ENCODE data around the gene MUC3A. TPM values are rescaled to one million over a fixed set of nuclear protein-coding genes. Genes with fewer than 3 reads are reported as not detected.

MUC3A gene, protein sequence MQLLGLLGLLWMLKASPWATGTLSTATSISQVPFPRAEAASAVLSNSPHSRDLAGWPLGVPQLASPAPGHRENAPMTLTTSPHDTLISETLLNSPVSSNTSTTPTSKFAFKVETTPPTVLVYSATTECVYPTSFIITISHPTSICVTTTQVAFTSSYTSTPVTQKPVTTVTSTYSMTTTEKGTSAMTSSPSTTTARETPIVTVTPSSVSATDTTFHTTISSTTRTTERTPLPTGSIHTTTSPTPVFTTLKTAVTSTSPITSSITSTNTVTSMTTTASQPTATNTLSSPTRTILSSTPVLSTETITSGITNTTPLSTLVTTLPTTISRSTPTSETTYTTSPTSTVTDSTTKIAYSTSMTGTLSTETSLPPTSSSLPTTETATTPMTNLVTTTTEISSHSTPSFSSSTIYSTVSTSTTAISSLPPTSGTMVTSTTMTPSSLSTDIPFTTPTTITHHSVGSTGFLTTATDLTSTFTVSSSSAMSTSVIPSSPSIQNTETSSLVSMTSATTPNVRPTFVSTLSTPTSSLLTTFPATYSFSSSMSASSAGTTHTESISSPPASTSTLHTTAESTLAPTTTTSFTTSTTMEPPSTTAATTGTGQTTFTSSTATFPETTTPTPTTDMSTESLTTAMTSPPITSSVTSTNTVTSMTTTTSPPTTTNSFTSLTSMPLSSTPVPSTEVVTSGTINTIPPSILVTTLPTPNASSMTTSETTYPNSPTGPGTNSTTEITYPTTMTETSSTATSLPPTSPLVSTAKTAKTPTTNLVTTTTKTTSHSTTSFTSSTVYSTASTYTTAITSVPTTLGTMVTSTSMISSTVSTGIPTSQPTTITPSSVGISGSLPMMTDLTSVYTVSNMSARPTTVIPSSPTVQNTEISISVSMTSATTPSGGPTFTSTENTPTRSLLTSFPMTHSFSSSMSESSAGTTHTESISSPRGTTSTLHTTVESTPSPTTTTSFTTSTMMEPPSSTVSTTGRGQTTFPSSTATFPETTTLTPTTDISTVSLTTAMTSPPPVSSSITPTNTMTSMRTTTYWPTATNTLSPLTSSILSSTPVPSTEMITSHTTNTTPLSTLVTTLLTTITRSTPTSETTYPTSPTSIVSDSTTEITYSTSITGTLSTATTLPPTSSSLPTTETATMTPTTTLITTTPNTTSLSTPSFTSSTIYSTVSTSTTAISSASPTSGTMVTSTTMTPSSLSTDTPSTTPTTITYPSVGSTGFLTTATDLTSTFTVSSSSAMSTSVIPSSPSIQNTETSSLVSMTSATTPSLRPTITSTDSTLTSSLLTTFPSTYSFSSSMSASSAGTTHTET (N-terminal part only)
- not detected for total RNA-seq

DNA sequence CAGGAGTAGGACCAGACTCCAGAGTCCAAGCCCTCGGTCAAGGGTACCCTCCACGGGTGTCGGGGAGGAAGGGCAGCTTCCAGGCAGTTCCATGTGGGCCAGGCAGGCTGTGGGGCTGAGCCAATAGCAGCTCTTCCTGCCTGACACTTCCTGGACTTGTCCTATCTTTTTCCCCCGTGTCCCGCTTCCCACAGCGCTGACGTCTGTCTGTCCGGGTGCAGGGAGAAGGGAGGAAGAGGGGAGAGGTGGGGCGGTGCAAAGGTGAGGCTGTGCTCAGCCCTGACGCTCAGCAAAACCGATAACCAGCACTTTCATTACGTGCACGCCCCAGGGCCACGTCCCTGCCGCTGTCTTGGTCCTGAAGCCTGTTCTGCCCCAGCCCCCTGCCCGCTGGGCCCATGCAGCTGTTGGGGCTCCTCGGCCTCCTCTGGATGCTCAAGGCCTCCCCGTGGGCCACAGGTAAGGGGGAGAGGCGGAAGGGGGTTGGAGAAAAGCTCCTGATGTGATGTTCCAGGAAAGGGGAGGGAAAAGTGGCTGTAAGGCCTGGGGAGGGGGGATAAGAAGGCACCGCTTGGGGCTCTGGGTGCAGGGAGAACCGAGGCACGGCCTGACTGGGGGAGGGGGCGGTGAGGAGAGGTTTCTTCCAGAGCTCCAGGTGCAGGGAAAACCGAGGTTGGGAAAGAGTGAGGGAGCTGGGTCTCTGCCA, at the start of gene MUC3A:
Gene MUC3A, plus strand, starts transcription at position 308 of the 706 bp plus-strand sequence. Its CDS starts 91 bp downstream, at position 399.
- peaks cover 34% of the 10 kb centered on the region for H3K27me3 ChIP-seq
- H3K36me3 ChIP-seq = no peaks in the 10 kb centered on the region
- no peaks in the 10 kb centered on the region for H3K9me3 ChIP-seq
- WGBS = 30% methylated on average over 24 of the region's 24 CpGs
- TF ChIP-seq POLR2AphosphoS5 (IDR thresholded peaks at IDR 0.05) (no peak), EP300 (IDR thresholded peaks at IDR 0.05) (no peak), POLR2A (IDR thresholded peaks at IDR 0.05) (no peak)
- TF ChIP-seq, protein P1, sequence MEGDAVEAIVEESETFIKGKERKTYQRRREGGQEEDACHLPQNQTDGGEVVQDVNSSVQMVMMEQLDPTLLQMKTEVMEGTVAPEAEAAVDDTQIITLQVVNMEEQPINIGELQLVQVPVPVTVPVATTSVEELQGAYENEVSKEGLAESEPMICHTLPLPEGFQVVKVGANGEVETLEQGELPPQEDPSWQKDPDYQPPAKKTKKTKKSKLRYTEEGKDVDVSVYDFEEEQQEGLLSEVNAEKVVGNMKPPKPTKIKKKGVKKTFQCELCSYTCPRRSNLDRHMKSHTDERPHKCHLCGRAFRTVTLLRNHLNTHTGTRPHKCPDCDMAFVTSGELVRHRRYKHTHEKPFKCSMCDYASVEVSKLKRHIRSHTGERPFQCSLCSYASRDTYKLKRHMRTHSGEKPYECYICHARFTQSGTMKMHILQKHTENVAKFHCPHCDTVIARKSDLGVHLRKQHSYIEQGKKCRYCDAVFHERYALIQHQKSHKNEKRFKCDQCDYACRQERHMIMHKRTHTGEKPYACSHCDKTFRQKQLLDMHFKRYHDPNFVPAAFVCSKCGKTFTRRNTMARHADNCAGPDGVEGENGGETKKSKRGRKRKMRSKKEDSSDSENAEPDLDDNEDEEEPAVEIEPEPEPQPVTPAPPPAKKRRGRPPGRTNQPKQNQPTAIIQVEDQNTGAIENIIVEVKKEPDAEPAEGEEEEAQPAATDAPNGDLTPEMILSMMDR (IDR thresholded peaks at IDR 0.05) = no peak
- H3K27ac ChIP-seq = no peak within 1 kb of the TSS
- no peak within 1 kb of the TSS for H3K4me3 ChIP-seq
- no peaks in the 10 kb centered on the region for H3K4me1 ChIP-seq
- no peak for DNase-seq (ENCODE audit: low spot score in 2 of 2)

GRCh38 chr7:100900978-100901377, 48.4 kb upstream of the MUC3A start:
- no peak for TF ChIP-seq POLR2AphosphoS5 (IDR thresholded peaks at IDR 0.05)
- no peak for TF ChIP-seq POLR2A (IDR thresholded peaks at IDR 0.05)
- TF ChIP-seq, protein P1 (IDR thresholded peaks at IDR 0.05) = no peak
- TF ChIP-seq EP300 (IDR thresholded peaks at IDR 0.05) = no peak
- WGBS = 90% methylated on average over 2 of the region's 2 CpGs
- Histone ChIP-seq H3K9me3 (no peaks in the 10 kb centered on the region), H3K4me1 (peaks cover 17% of the 10 kb centered on the region), H3K27ac (no peak overlapping the region), H3K36me3 (no peaks in the 10 kb centered on the region), H3K4me3 (no peak overlapping the region), H3K27me3 (peaks cover 52% of the 10 kb centered on the region)
- no peak for DNase-seq (ENCODE audit: low spot score in 2 of 2)

GRCh38 chr7:100901921-100902332, 47.4 kb upstream of the MUC3A start:
- no peak overlapping the region for H3K27ac ChIP-seq
- peaks cover 9% of the 10 kb centered on the region for H3K4me1 ChIP-seq
- DNase-seq (ENCODE audit: low spot score in 2 of 2) = no peak
- TF ChIP-seq, protein P1 (IDR thresholded peaks at IDR 0.05) = no peak
- TF ChIP-seq EP300 (IDR thresholded peaks at IDR 0.05) (no peak), POLR2AphosphoS5 (IDR thresholded peaks at IDR 0.05) (no peak), POLR2A (IDR thresholded peaks at IDR 0.05) (no peak)
- H3K36me3 ChIP-seq = no peaks in the 10 kb centered on the region
- WGBS = 60% methylated on average over 5 of the region's 5 CpGs
- H3K4me3 ChIP-seq = no peak overlapping the region
- H3K9me3 ChIP-seq = no peaks in the 10 kb centered on the region
- H3K27me3 ChIP-seq = peaks cover 42% of the 10 kb centered on the region

DNA sequence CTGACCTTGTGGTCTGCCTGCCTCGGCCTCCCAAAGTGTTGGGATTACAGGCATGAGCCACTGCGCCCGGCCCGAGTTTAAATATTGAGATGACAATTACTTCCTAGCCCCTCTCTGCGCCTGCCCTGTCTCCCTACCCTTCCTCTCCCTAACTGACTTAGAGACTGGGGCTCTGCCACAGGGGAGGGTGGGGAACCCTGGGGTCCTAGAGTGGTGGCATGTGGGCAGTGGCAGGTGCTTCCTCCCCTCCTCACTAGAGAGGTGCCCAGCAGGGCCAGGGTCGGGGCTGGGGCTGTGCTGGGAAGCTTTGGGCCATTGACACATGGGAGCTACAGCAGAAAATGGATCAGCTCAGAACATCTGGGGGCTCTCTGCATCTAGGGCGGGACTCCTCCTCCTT, 46.7 kb upstream of the MUC3A start:
- H3K4me3 ChIP-seq = no peak overlapping the region
- WGBS = 92% methylated on average over 7 of the region's 7 CpGs

More for the DNA sequence above, 46.7 kb upstream of the MUC3A start:
- no peaks in the 10 kb centered on the region for H3K9me3 ChIP-seq
- H3K27me3 ChIP-seq = peaks cover 35% of the 10 kb centered on the region
- no peak overlapping the region for H3K27ac ChIP-seq
- DNase-seq (ENCODE audit: low spot score in 2 of 2) = no peak
- H3K36me3 ChIP-seq = no peaks in the 10 kb centered on the region
- peaks cover 2% of the 10 kb centered on the region for H3K4me1 ChIP-seq
- TF ChIP-seq, protein P1 (IDR thresholded peaks at IDR 0.05) = no peak
- TF ChIP-seq POLR2AphosphoS5 (IDR thresholded peaks at IDR 0.05) (no peak), POLR2A (IDR thresholded peaks at IDR 0.05) (no peak), EP300 (IDR thresholded peaks at IDR 0.05) (no peak)
